IMR-90 (cell line): ENCODE data around the gene MAPKAPK5. TPM values are rescaled to one million over a fixed set of nuclear protein-coding genes. Genes with fewer than 3 reads are reported as not detected.

Experiments used
- microRNA-seq, 2 experiments: library from miRNA; stranded (forward) in 1 of 2; unstranded in 1 of 2; fragments of 10-50 nt in 1 of 2; fragments of <30 nt in 1 of 2; gene quantifications in 1 of 2; microRNA quantifications in 1 of 2; one replicate each; pipeline versions ENCODE3 to v1.1.0; 2013 to 2020; ENCODE audit not compliant: insufficient read depth in 1 of 2, insufficient read length in 1 of 2, unreplicated experiment in 1 of 2
- polyA plus RNA-seq, 3 experiments: library from polyadenylated mRNA; depleted of rRNA; stranded (reverse); fragments of >200 nt; gene quantifications; 2 replicates each; pipeline ENCODE4 v1.2.3, GENCODE V29; 2012; ENCODE audit warnings: low replicate concordance in 1 of 3
- small RNA-seq, 5 experiments: library from RNA; depleted of rRNA; stranded (forward); fragments of <200 nt; gene quantifications; one replicate each; pipeline ENCODE3, GENCODE V24; 2012
- total RNA-seq: library from RNA; depleted of rRNA; stranded (reverse); fragments of >200 nt; gene quantifications from 2 replicates; pipeline ENCODE4 v1.2.3, GENCODE V29; 2012; rRNA removed

The MAPKAPK5 gene
- total and polyA plus RNA-seq, 2 of the 4 experiments (the other 2 are of a cell fraction), result 35.0 to 44.6 TPM

Small RNA genes lying within 50 kb of the gene (microRNA-seq; reads per million reads assigned to microRNA genes)
- 0 to 8.3 reads per million in 2 experiments for gene MIR6761

Small RNA genes lying within 50 kb of the gene (small RNA-seq; reads per million reads assigned to genes)
- gene MIR6761, result 0 reads per million in 5 experiments

Other genes starting within 250 kb of the MAPKAPK5 start
- gene ATXN2, start 242.9 kb upstream of the MAPKAPK5 start, total RNA-seq, result 12.4 and 20.6 TPM in 2 replicates
- 63.3 and 66.5 TPM in 2 replicates for gene ATXN2, start 242.9 kb upstream of the MAPKAPK5 start, polyA plus RNA-seq (2012; rRNA removed)
- 17.2 and 23.6 TPM in 2 replicates for gene BRAP, start 156.3 kb upstream of the MAPKAPK5 start, total RNA-seq
- gene BRAP, start 156.3 kb upstream of the MAPKAPK5 start, polyA plus RNA-seq (2012; rRNA removed), result 9.6 and 10.3 TPM in 2 replicates
- gene ACAD10, start 156.2 kb upstream of the MAPKAPK5 start, total RNA-seq, result 12.4 and 13.3 TPM in 2 replicates
- 20.7 and 21.0 TPM in 2 replicates for gene ACAD10, start 156.2 kb upstream of the MAPKAPK5 start, polyA plus RNA-seq (2012; rRNA removed)
- 12.5 and 16.0 TPM in 2 replicates for gene ALDH2, start 75.3 kb upstream of the MAPKAPK5 start, total RNA-seq
- gene ALDH2, start 75.3 kb upstream of the MAPKAPK5 start, polyA plus RNA-seq (2012; rRNA removed), result 35.0 and 41.2 TPM in 2 replicates
- 4.7 and 8.4 TPM in 2 replicates for gene TMEM116, start 170.9 kb downstream of the MAPKAPK5 start, total RNA-seq
- gene TMEM116, start 170.9 kb downstream of the MAPKAPK5 start, polyA plus RNA-seq (2012; rRNA removed), result 4.6 and 5.5 TPM in 2 replicates
- 30.3 and 36.1 TPM in 2 replicates for gene ERP29, start 171.2 kb downstream of the MAPKAPK5 start, total RNA-seq
- 82.2 and 98.8 TPM in 2 replicates for gene ERP29, start 171.2 kb downstream of the MAPKAPK5 start, polyA plus RNA-seq (2012; rRNA removed)